ENCODE data around the gene ZNF587B. TPM values are rescaled to one million over a fixed set of nuclear protein-coding genes. Genes with fewer than 3 reads are reported as not detected.
"Not testable (repeated sequence)": the region's sequence is repeated elsewhere in the genome, so short reads cannot be mapped to it uniquely, and the experiment has no call there.

ZNF587B gene
- 10 to 100 TPM; 13.0 to 22.4 TPM for total RNA-seq
- long read RNA-seq, partial matches to known transcripts: 1 of 4 reads
- long read RNA-seq, other reads (novel, unspliced or antisense): 2 of 4 reads

- DNase-seq: peak in 1 of 2 donors; percentile 60
- ATAC-seq: peak; percentile 74
Measured at GRCh38 chr19:57830071-57830602, at the start of gene ZNF587B. Gene ZNF587B, plus strand, starts transcription at chr19:57830299. Its CDS starts 230 bp downstream, at chr19:57830529.

DNA sequence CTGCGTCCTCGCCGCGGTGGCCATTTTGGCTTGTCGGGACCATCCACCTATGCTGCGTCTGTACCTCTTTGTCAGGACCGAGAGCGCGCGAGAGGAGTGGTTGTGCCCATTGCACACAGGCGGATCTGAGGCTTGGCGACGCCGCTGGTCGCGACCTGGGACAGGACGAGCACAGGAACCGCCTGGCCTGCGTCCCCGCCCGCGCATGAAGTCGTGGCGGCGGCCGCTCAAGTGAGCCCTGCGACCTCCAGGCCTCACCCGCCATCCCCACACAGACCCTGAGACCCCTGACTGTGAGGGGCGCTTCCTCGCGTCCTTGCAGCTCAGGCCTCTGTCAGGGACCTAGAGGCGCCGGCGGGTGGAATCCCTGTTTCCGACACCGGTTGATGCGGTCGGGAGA lies 43.8 kb upstream of the ZNF587B start:
- intact Hi-C loops (cut with DNase I, micrococcal nuclease): no loop called here
- peak; percentile 12 for ATAC-seq
- DNase-seq: no peak

More at GRCh38 chr19:57830071-57830602, at the start of gene ZNF587B:
- intact Hi-C loops (cut with DNase I, micrococcal nuclease): no loop called here

DNA sequence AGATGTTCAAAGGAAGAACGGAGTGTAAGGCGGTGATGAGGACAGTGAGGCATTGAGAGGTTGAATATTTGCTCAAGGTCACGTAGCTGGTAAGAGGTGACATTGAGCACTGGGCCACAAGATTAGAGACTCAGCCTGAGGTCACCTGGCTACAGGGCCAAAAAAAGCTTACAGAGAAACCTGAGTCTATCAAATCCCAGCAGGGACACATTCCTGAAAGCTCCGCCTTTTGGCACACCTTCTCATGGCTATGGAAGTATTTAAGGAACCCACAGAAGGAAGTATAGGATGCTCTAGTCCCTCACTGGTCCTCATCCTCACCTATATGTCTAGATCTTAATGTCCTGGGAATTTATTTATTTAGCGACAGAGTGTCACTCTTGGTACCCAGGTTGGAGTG lies 43.2 kb upstream of the ZNF587B start:
- intact Hi-C loops (cut with DNase I, micrococcal nuclease): no loop called here
- no peak for ATAC-seq
- DNase-seq: no peak

GRCh38 chr19:57788114-57788692 lies 41.9 kb upstream of the ZNF587B start:
- DNase-seq: no peak
- intact Hi-C loops (cut with DNase I, micrococcal nuclease): no loop called here
- no peak for ATAC-seq

DNA sequence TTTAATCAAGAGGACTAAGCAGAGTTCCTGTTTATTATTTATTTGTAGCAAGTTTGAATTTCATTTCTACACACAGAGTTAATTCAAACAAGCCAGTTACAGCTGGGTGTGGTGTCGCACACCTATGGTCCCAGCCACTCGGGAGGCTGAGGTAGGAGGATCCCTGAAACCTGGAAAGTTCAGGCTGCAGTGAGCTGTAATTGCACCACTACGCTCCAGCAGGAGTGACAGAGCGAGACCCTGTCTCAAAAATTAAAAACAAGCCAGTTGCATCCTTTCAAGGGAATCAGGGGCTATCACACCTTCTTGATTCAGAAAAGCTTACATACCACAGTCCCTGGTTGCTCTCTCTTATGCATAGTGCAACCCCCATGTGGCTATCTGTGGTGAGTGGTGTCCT lies 40.8 kb upstream of the ZNF587B start:
- DNase-seq (no peak), ATAC-seq (no peak)
- intact Hi-C loops (cut with DNase I, micrococcal nuclease): no loop called here

GRCh38 chr19:57796580-57796979 lies 33.5 kb upstream of the ZNF587B start:
- ATAC-seq; intact Hi-C loops (cut with DNase I, micrococcal nuclease); DNase-seq: not testable (repeated sequence)

- intact Hi-C loops (cut with DNase I, micrococcal nuclease): no loop called here
- ATAC-seq (no peak), DNase-seq (no peak)
Measured at GRCh38 chr19:57800696-57801095, 29.4 kb upstream of the ZNF587B start.

GRCh38 chr19:57802269-57802668 lies 27.8 kb upstream of the ZNF587B start:
- no peak for ATAC-seq
- intact Hi-C loops (cut with DNase I, micrococcal nuclease): no loop called here
- no peak for DNase-seq

GRCh38 chr19:57803265-57803593 lies 26.9 kb upstream of the ZNF587B start:
- no peak for ATAC-seq
- no peak for DNase-seq
- intact Hi-C loops (cut with DNase I, micrococcal nuclease): no loop called here

DNA sequence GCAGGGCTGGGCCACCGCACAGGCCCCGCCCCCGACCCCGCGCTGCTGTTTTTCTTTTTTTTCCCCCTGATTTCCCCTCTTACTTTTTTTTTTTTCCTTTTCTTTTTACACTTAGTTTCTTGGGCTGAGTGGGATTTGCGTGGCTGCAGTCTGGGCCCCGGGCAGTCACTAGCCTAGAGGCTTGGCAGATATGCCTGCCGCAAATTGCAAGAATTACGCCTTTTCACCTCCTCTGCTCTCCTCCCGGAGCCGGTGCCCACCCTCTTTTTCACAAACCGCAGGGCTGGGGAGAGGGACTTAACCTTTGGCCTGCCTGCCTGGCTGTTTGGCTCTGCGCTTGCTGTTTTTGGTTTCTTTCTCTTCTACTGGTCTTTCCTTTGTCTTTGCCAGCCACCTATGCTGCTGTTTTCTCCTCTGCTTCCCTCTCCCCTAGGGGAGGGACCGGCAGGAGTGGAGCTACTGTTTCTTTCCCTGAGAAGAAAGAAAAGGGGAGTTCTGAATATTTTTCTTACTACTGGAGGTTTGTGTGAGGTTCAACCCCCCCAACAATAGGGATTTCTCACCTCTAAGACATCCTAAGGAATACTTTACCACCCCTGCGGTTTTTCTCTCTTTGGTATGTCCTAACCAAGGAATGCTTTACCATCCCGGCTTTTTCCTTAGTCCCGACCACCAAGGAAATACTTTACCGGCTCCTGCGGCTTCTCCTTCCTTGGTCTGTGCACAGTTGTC lies 26.3 kb upstream of the ZNF587B start:
- peak; percentile 48 for ATAC-seq
- peak in 1 of 2 donors; percentile 34 for DNase-seq
- intact Hi-C loops (cut with DNase I, micrococcal nuclease): no loop called here

GRCh38 chr19:57807541-57807940 lies 22.6 kb upstream of the ZNF587B start:
- ATAC-seq (no peak), DNase-seq (no peak)
- intact Hi-C loops (cut with DNase I, micrococcal nuclease): no loop called here

GRCh38 chr19:57810410-57811295 lies 19.4 kb upstream of the ZNF587B start:
- intact Hi-C loops (cut with DNase I, micrococcal nuclease); DNase-seq: not testable (repeated sequence)
- peak; percentile 28 for ATAC-seq

DNA sequence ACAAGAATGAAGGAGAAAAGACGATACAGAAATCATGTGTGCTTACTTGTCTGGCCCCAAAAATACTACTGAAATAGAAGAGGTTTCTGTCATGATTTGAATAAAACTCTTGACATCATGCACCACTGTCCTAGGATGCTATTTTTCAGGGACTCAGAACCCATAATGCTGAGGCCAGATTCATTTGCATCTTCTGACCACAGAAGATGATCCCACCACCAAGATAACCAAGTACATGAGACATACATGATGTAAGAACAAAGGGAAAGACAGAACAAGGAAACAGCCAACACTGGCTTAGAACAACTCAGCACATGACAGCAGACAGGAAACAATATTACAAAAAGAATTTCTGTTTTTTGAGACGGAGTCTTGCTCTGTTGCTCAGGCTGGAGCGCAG lies 17.9 kb upstream of the ZNF587B start:
- no peak for ATAC-seq
- DNase-seq: no peak
- intact Hi-C loops (cut with DNase I, micrococcal nuclease): no loop called here

DNA sequence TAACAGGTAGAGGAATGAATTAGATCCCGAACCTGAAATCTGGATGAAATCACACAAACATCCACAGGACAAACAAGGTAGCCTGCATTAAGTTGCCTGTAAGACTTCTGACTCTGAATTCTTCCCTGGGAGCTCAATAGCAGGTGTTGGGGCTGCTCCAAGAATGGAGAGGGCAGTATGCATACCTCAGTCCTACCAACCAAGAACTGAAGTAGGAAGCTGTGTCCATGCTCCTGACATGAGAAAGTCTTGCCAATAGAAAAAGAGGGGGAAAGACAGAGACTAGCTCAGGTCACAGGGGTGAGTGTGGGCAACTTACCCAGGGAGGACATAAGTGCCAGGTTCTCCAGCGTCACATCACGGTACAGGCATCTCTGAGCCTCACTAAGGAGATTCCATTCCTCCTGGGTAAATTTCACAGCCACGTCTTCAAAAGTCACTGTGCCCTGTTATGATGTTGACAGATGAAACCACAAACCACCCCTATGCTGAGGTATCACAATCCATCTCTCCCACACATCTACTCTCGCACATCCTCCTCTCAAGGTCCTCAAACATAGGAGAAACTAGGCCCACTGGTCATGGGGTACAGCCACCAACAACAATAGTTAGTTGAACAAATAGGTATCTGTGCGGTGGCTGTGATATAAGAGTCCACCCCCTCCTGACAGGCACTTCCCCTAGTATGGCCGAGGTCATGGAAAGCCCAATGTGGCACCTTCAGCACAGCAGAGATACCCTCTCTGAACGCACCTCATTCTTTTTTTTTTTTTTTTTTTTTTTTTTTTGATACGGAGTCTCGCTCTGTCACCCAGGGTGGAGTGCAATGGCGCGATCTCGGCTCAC lies 16.9 kb upstream of the ZNF587B start:
- ATAC-seq; intact Hi-C loops (cut with DNase I, micrococcal nuclease); DNase-seq: not testable (repeated sequence)

- ATAC-seq (peak; percentile 60), DNase-seq (peak; percentile 45 to 47)
- intact Hi-C loops (cut with DNase I, micrococcal nuclease): no loop called here
Measured at GRCh38 chr19:57813919-57814504, 16.1 kb upstream of the ZNF587B start.

DNA sequence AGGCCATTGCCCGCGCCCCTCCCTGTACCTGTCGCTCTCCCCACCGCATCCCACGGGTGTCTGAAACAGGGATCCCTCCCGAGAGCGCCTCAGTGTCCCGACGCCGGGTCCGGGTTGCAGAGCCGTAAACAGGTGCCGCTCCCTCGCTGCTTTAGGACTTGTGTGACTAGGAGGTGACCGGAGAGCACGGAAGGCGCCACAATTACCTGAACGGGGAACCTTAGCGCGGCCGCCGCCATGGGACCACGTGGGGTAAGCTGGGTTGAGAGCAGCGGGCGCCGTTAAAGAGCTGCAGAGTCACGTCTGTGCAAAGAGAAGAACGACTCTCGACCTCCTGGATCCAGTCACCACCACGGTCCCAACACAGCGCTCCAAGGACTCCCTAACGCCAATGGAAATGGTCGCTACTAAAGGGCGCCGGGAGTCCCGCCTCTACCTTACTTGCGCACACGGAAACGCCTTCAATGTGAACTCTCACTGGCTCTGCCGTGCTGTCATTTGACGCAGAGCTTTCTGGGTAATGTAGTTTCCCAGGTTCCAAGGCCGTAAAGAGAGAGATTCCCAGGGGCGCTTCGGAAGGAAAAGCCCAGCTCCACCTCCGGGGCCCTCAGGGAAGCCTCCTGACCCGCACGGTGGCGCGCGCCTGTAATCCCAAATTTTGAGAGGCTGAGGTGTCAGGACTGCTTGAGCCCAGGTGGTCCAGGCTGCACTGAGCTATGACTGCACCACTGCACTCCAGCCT lies 15.4 kb upstream of the ZNF587B start, which contains the start of gene ZNF552:
ZNF552 (minus strand) TSS at position 409 of the 742 bp plus-strand sequence; CDS start at position 239, 170 bp downstream.
- ATAC-seq (peak; percentile 82), DNase-seq (peak; percentile 89 to 90)
- intact Hi-C loops (cut with DNase I, micrococcal nuclease): no loop called here
